Kasumi-1 (cell line): ENCODE results near the gene PLXDC2.

ENCODE experiments used
- DNase-seq, 2 experiments: peaks; one replicate each; lab custom pipeline; 2025; lab: John Stamatoyannopoulos, UW

Gene PLXDC2

DNA sequence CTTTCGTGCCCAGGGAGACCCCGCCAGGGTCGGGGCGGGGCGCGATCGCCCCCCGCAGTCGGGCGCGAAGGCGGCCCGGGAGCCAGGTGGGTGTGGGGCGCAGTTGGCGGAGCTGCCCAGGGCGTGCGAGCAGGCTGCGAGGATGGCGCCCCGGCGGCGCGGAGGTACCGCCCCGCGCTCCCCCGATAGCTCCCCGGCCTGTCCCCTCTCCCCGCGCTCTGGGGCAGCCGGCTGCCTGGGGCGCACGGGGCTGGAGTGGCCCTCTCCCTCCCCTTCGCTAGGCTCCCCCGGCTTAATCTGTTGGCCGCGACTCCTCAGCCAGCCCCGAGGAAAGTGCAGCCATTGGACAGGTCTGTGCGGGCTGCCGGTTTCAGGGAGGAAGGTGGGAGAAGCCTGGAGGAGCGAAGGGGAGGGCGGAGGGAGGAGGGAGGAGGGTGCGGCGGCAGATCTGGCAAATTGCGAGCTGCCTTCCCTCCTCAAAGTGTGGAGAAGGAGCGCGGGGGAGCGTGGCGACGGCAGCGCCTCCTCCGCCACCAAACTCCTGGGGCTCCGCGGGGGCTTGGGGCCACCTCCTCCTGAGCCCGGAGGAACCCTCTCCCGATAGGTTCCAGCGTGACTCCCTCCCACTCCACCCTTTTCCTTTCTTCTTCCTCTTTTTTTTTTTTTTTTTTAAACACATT is 361 bp upstream of the PLXDC2 start:
- DNase-seq = peak; percentile 85 to 88

DNA sequence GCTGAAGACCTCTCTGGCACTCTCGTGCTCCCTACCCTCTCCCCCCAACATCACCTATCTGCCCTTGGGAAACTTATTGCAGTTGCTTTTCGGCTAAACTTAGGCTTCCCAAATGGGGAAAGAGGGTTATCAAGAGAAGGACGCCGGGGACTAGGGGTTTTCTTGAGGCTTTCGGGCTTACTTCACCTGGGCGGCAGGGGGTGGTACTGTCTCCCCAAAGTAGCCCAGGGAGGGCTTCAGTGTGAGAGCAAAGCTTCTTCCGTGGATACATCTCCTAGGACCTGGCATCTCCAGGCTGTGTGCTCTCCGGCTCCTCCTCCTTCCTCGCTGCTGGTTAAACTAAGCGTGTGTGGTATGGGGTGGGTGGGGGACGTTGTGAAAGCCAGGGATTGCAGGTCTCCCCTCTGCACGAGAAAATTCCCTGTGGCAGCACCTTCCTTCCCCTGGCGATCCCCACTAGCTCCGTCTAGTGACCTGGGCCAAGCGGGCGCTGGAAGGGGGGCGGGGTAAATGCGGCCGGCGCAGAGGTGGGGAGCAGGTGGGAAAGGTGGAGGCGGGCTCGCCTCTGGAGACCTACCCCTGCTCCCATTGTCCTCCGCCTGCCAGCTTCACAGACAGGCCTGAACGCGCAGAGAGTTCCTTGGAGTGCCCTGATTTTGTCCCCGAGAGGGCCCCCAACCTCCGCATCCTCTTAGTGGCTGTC is 1.1 kb downstream of the PLXDC2 start:
- peak; percentile 42 to 65 for DNase-seq

DNA sequence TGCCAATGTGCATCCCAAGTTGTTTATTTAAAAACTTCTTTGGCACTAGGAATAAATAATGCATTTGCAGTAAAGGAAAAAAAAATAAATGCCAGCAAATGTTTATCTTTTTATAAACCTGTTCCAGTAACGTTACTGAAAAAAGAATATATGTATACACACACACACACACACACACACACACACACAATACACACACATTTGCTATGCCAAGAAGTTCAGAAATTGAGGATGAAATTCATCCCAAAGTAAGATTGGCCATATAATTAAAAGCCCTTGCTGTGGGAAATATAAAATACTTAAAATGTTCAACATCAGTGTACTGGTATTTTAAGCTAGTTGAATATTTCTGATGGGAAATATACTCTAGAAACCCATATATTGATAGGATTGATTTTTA is 2.6 kb downstream of the PLXDC2 start:
- no peak for DNase-seq

DNA sequence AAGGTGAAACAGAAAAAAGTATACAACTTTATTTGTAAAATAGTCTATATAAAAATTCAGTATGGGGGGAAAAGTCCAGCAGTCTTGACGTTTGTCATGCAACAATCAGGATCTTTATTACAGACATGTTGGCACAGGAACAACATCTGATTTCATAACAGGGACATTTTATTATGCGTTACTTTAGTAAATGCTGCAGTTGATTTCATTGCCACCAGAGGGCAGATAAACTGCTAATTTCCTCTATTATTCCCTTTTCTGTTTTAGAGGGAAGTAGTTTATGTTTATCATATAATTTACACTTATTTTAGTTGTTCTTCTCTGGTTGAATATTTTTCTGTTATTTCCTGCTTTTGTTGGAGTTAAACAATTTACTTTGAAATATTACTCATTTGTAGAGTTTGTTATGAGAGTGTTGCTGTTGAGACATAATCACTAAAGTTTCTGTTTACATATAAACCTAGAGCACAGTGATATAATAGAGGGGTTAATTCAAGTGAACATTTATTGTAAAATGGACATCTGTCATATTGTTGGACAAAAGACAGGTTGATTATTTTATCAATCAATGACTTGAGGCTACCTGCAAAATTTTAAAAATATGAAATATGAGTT is 3.3 kb downstream of the PLXDC2 start:
- peak; percentile 83 to 95 for DNase-seq

DNA sequence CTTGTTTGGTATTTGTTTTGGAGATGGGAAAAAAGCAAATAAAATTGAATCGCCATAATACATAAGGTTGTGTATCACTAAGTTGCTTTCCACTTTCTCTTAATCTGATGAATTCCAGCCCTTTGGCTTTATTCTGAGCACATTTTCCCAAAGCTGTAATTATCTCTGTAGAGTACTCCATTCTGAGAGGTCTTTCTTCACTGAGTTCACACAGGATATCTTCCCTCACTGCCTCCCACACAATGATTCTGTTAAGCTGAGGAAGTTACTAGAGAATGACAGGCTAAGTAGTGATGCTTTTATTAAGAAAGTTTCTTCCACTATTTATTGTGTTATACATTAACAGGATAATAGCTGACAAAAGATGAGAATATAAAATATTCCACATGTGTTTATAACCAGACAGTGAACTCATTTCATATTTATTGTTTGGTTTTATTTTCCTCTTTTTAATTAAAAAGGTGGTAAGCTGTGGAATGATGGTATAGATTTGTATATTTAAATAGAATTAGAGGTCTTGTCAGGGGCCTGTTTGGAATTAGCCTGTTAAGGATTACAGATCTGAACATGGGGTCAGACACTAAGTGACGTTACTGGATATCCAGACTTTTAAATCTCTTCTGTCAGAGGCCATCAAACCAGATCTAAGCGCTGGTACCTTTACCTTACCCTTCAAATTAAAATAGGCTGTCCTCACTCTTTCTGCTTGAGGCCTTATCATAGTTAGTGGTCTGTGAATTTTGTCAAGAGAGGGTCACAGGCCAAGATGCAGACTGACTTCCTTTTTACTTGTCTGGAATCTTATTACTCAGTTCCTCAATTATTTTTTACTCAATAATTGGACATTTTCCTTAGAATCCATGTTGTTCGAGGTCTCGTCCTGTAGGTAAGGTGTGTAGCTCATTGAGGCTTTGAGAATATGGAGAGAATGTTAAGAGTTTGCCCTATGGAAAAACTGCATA is 8.4 kb downstream of the PLXDC2 start:
- DNase-seq = peak; percentile 48 to 60

DNA sequence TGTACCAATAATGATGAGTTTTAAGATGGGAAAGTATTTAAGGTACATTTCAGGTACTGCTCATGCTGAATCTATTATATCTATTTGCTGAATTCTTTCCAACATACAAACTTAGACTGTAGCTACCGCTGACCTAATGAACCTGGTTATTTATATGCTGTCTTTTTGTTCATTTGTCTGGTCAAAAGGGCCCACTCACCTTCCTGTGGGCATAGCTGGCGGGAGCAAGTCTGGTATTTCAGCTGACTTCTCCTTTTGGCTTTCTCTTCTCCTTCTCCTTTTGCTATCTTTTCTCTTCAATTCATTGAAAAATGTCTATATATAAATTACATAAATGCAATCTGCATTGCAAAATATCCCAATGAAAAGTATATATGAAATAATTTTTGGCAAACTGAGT is 9.5 kb downstream of the PLXDC2 start:
- DNase-seq = peak; percentile 55 to 67

DNA sequence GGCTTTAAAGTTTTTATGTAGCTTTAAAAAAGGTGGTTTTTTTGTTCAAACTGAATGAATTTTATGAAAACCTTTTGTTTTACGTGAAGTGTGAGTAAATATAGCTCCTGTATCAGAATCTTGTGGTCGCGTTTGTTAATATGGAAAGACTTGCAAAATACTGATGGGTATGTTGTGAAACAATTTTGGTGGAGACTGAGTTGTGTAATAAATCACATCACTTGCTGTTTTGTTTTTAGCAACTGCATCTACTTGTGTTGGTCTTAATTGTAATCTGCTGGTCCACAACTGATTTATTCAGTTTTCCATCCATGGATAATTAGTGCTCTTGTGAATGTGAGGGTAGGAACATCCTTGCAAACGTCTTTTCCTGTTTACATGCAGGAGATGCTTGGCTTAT is 10.5 kb downstream of the PLXDC2 start:
- DNase-seq = no peak

DNA sequence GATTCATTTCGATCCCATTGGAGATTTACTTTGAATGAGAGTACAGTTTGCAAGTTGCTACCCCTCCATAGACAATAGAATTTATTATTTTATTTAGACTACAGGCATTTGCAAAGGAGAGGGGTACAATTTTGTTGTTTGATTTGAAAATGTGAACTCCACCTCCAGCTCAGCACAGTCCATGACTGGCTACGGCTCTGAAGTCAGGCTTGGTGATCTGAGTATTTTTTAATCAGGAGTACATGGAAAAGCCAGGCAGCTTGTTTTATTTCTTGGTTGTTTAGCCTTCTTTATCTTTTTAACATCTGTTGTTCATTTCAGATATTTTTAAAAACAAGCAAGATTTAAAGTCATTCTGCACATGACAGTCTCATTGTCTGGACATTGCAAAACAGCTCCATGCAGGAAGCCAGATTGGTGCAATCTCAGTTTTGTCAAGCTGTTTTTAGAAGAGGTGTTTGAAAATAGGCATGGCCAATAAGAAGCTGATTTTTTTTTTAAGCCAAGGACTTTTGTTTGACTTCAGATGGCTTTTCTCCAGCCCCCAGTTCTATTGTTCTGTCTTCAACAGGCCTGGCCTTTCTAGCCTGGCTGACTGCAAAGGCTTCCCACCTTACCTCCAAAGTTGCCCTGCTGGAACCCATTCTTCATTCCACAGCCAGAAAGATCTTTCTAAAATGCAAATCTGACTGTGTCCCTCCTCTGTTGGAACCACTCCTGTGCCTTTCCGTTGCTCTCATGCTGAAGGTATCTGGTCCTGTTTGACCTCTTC is 12.2 kb downstream of the PLXDC2 start:
- no peak for DNase-seq

DNA sequence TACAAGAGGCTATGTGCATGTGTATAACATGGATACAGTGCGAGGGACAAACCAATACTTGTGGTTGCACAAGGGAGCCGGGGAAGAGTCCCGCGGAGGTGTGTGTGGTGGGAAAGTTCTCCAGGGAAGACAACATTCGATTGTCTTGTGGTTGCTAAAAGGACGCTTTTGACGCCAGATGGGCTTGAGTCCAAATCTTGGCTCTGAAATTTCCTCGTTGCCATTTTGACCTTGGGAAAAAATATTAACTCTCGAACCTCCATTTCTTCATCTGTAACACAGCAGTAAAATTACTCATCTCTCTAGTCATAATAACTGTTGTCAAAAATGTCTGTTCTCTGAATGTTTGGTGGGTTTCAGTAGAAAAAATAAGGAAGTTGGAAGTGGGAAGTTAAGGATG is 16.5 kb downstream of the PLXDC2 start:
- peak; percentile 33 to 60 for DNase-seq

DNA sequence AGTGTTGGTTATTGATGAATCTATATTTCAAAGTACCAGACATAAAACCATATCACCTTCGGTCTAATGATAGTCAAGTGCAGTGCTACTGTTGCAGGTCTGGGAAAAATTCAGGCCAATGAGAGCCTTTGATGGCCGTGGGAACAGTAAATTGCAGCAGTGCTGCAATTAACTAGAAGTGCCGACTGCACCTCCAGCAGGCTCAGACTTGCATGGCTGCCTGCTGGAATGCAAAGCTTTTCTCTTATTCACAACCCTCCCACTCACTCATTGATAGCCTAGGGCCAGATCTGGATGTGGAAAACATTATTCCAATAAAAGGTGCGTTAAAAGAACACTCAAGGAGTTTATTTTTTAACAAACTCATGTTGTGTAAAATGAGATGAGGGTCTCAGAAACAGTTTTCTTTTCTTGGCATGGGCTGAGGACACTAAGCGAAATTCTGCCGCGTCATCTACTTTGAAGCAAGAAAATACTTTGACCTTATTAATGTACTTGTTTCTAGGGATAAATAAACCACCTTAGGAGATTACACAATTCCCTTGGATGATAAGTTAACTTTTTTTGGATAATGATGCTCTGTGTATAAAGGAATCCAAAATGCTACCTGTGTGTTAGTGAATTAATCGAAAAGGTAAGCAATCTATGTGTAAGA is 17.1 kb downstream of the PLXDC2 start:
- DNase-seq = no peak

DNA sequence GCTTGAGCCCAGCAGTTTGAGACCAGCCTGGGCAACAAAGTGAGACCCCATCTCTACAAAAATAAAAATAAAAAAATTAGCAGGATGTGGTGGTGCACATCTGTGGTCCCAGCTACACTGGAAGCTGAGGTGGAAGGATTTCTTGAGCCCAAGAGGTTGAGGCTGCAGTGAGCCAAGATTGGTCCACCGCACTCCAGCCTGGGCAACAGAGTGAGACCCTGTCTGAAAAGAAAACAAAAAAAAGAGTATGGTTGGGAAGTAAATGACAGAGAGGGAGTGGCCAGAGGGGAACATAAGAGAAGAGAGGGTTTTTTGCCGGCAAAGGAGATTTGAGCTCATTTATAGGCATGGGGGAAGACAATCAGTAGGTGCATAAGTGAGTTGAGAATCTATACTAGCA is 19.7 kb downstream of the PLXDC2 start:
- DNase-seq = no peak

DNA sequence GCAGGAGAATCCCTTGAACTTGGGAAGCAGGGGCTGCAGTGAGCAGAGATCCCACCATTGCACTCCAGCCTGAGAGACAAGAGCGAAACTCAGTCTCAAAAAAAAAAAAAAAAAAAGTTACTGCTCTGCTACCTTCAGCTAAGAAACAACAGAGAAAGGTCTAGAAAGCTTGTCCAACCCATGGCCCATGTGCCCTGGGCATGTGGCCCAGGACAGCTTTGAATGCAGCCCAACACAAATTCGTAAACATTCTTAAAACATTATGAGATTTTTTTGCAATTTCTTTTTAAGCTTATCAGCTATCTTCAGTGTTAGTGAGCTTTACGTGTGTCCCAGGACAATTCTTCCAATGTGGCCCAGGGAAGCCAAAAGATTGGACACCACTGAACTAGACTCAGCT is 22.9 kb downstream of the PLXDC2 start:
- DNase-seq = no peak

DNA sequence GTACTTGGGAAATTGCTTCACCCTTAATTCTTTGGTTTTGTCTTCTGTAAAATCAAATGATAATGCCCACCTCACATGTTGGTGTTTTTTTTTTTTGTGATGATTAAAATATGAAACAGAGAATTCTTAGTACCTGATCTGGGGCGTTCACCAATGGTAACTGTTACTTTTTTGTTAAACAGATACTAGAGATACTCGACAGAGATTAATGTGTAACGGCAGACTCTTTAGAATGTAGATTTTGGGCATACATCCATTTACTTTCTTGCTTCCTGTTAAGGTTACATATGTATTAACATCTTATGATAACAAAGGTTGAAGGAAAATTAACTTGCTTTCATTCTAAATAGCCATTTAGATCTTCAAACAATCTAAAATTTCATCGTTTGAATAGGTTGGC is 23.3 kb downstream of the PLXDC2 start:
- no peak for DNase-seq

DNA sequence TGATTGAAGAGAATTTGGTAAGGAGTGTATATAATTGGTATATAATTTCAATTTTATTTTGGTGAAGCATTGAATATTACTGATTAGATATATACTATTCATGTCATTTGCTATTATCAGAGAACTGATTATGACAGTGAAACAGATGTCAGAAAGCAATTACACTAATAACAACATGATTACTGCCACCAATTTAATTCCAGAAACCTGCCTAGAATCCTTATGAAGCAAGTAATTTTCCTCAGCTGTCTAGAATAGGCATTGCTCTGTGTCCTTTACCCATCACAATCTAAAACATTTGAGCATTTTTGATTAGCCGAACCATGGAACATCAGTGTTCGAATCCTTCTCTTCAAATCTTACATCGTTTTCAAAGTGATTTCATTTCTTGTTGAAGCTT is 24.5 kb downstream of the PLXDC2 start:
- no peak for DNase-seq

DNA sequence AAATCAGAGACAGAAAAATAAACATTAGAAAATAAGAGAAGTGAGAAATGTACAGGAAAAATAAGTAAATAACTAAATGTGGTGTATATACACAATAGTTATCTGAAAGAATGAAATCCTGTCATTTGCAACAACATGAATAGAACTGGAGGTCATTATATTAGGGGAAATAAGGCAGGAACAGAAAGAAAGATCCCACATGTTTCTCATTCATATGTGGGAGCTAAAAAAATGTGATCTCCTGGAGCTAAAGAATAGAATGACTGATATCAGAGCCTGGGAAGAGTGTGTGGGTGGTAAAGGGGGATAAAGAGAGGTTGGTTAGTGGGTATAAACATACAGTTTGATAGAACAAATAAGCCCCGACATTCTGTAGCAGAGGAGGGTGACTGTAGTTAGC is 27.3 kb downstream of the PLXDC2 start:
- DNase-seq = no peak

DNA sequence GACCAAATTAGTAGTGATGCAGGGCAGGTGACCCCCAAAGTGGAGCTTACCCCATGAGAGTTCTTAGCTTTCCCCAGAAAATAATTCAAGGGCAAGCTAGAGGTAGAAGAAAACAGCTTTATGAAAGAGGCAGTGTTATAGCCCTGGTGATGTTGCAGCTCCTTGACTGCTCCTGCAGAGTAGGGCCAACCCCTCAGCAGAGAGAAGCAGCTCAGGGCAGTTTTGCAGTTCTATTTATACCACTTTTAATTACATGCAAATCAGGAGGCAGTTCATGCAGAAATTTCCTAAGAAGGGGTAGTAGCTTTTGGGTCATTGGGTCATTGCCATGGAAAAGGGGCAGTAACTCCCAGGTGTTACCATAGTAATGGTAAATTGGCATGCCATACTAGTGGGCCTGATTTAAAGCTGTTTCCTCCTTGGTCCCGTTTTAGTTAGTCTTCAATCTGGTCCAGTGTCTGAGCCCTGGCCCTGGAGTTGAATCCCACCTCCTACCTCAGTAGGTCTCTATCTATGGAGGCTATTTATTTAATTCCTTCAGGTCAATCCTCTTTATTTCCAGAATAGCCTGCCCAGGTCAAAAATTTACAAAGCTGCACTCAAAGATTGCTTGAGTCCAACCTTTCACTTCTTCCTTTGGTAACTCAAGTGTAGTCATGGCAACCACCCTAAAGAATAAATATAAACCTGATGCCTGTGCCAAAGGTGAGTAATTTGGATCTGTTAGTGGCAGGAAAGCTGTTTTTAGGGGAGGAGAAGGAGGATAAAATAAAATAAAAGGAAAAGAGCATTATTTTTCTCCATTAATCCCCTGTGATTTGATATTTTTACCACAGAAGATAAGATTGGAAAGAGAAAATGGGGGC is 29.5 kb downstream of the PLXDC2 start:
- no peak for DNase-seq

DNA sequence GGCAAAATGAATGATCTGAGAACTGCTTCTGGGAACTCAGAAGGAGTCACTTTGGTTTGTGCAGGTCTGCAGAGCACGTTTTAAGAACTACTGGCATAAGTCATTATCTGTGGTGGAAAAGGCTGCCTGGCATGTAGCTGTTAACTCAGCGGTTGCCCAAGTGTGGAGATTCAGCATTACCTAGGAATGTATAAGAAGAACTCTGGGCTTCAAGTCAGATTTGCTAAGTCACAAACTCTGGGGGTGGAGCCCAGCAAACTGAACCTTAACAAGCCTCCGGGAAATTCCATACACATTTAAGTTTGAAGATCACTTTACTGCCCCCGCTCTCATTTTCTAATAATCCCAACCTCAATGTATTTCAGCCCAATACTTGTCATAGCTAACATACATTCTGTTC is 31.1 kb downstream of the PLXDC2 start:
- no peak for DNase-seq

DNA sequence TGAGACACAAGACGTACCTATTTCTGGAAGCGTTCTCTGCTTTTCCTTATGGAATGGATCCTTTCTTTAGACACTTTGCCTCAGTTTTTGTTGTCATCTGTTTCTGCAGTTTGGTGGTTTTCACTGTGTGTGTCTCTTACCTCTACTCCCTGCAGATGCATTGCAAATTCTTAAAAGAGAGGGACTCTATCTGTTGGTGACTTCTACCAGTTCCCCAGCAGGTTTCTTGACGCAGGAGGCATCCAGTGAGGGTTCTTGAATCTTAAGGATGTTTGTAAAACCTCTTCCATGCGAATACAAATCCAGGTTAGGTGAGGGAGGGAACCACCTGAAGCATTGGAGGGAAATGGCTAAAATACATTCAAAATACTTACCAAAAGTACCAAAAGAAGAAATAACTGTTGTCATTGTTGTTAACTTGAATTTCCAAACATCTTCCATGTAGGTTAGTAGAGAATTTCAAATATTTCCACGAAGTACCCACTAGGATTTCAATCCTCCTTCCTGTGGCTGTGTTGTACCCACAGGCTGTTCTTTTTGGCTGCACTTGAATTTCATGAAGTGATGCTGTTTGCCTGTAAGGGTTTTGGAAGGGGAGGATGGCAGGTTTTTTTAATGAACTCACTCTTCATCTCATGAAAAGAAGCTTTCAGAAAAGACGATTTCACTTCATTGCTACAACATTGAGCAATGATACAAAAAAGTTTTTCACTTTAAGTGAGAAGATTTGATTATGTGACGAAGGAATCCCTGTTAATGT is 32.2 kb downstream of the PLXDC2 start:
- DNase-seq = no peak

DNA sequence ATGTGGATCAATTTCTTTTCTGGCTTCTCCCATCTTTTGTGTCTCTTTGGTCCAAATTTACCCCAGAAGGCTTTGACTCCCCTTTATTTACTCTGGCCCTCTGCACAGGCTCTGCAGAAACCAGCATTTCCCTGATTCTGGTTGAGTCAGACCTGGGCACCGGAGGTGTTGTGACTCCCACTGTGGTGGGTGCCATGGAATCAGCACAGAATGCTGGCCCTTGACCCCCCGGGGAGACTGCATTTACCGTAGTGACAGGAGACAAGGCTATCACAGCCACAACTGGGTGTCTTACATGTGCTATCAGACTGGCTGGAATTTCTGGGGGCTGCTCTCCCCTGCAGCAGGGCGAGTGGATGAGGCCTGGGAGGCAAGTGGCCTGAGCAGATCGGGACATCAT is 37.6 kb downstream of the PLXDC2 start:
- no peak for DNase-seq
